Muscle layer of colon (tissue), 2 donors: ENCODE measurements around the gene SMIM30.
"Not testable (repeated sequence)": the region's sequence is repeated elsewhere in the genome, so short reads cannot be mapped to it uniquely, and the experiment has no call there.

Experiments
- H3K27ac ChIP-seq: one replicate; pipeline ENCODE4 v1.7.0; 2013; ENCODE audit warnings: low read depth, mild to moderate bottlenecking, low read length, moderate library complexity
- H3K27me3 ChIP-seq, 2 donors: one replicate each; pipeline ENCODE4 v1.7.0; 2013; ENCODE audit warnings: low read length in 2 of 2, mild to moderate bottlenecking in 2 of 2; ENCODE audit not compliant: insufficient read depth in 2 of 2, control insufficient read depth in 1 of 2
- H3K36me3 ChIP-seq: one replicate; pipeline ENCODE4 v1.7.0; 2013; ENCODE audit warnings: mild to moderate bottlenecking, low read length; ENCODE audit not compliant: insufficient read depth
- H3K4me1 ChIP-seq: one replicate; pipeline ENCODE4 v1.7.0; 2013; ENCODE audit warnings: mild to moderate bottlenecking, low read length; ENCODE audit not compliant: insufficient read depth
- H3K4me3 ChIP-seq, 2 donors: one replicate each; pipeline ENCODE4 v1.7.0; 2013; ENCODE audit warnings: low read length in 2 of 2, low read depth in 1 of 2, mild to moderate bottlenecking in 1 of 2, moderate library complexity in 1 of 2
- H3K9ac ChIP-seq: one replicate; pipeline ENCODE4 v1.7.0; 2013; ENCODE audit warnings: low read length
- H3K9me3 ChIP-seq: one replicate; pipeline ENCODE4 v1.7.0; 2013; ENCODE audit warnings: mild to moderate bottlenecking, low read length
- donor health status: abdominal sarcoma.
- donor health status: Adenocarcinoma of cecum.

Gene SMIM30

DNA sequence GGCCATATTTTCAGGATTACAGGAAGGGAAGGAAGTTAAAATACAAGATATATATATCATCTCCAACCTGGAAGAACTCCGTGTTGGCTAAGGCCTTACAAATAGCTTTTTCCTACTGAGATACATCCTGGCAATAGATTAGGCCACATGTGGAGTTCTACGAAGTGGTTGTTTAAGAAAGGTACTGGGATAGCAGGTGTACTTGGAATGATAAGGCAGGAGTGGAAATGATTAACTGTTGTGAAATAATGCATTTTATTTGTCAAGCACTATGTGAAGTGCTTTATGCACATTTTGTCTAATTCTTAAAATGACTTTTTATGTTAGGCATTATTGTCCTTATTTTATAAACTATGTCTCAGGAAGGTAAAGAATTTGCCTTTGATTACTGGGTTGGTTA lies 18.9 kb upstream of the SMIM30 start:
- Histone ChIP-seq H3K27me3 (no peaks in the 10 kb centered on the region), H3K9ac (no peak overlapping the region), H3K4me1 (no peaks in the 10 kb centered on the region), H3K27ac (no peak overlapping the region), H3K36me3 (no peaks in the 10 kb centered on the region), H3K9me3 (no peaks in the 10 kb centered on the region), H3K4me3 (no peak overlapping the region)

GRCh38 chr7:113134025-113134424 lies 15.7 kb upstream of the SMIM30 start:
- no peaks in the 10 kb centered on the region for H3K27me3 ChIP-seq
- H3K9ac ChIP-seq: no peak overlapping the region
- H3K4me1 ChIP-seq: no peaks in the 10 kb centered on the region
- H3K4me3 ChIP-seq: no peak overlapping the region
- H3K36me3 ChIP-seq: no peaks in the 10 kb centered on the region
- no peak overlapping the region for H3K27ac ChIP-seq
- H3K9me3 ChIP-seq: no peaks in the 10 kb centered on the region

- Histone ChIP-seq H3K9ac (no peak overlapping the region), H3K9me3 (no peaks in the 10 kb centered on the region), H3K27me3 (no peaks in the 10 kb centered on the region), H3K36me3 (no peaks in the 10 kb centered on the region), H3K27ac (no peak overlapping the region), H3K4me3 (no peak overlapping the region), H3K4me1 (no peaks in the 10 kb centered on the region)
Measured at GRCh38 chr7:113131367-113131766, 13.0 kb upstream of the SMIM30 start.

GRCh38 chr7:113128031-113128430 lies 9.7 kb upstream of the SMIM30 start:
- H3K27me3 ChIP-seq: no peaks in the 10 kb centered on the region
- no peak overlapping the region for H3K4me3 ChIP-seq
- no peak overlapping the region for H3K9ac ChIP-seq
- no peak overlapping the region for H3K27ac ChIP-seq
- H3K4me1 ChIP-seq: no peaks in the 10 kb centered on the region
- H3K9me3 ChIP-seq: no peaks in the 10 kb centered on the region
- no peaks in the 10 kb centered on the region for H3K36me3 ChIP-seq

- H3K36me3 ChIP-seq: no peaks in the 10 kb centered on the region
- H3K27me3 ChIP-seq: no peaks in the 10 kb centered on the region
- no peak overlapping the region for H3K4me3 ChIP-seq
- H3K9me3 ChIP-seq: no peaks in the 10 kb centered on the region
- no peak overlapping the region for H3K27ac ChIP-seq
- H3K9ac ChIP-seq: no peak overlapping the region
- H3K4me1 ChIP-seq: no peaks in the 10 kb centered on the region
Measured at GRCh38 chr7:113125728-113126127, 7.4 kb upstream of the SMIM30 start.

DNA sequence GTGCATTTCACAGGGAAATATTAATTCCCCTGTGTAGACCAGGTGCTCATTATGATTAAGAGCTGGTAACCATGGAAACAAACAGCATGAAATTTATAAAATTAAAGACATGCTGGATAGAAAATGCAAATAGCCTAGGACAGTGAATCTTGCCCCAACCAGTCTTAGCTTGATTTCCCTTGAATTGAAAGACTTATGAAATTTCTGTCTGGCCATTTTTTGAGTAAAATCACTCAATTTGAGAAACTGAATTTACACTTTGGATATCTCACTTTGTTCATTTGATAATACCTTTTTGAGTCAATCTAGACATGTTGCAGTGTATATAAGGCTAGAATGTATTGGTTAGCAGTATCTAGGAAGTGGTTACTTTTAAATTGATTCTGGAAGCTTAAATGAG lies 4.4 kb upstream of the SMIM30 start:
- Histone ChIP-seq H3K9me3 (no peaks in the 10 kb centered on the region), H3K27me3 (no peaks in the 10 kb centered on the region), H3K4me1 (no peaks in the 10 kb centered on the region), H3K36me3 (no peaks in the 10 kb centered on the region), H3K27ac (no peak overlapping the region), H3K9ac (no peak overlapping the region), H3K4me3 (no peak overlapping the region)

DNA sequence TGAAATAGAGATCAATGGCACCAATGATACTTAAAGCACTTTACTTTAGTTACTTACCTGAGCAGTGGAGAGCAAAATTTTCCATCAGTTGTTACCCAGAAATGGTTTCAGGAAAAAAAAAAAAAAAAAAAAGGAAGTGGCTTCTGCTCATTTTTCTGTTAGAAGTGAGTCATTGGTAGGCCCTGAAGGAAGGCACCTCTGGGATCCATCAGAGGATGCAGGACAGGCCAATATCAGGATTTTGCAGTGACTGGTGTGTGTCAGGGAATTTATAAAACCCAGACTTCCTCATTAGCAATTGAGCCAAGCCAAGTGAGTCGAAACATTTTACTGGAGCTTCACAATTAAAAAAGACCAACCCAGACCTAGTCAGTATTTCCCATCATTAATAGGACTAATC lies 2.3 kb upstream of the SMIM30 start:
- Histone ChIP-seq H3K27me3 (no peaks in the 10 kb centered on the region), H3K9ac (no peak overlapping the region), H3K4me3 (no peak overlapping the region), H3K36me3 (peaks cover 8% of the 10 kb centered on the region), H3K27ac (no peak overlapping the region), H3K4me1 (no peaks in the 10 kb centered on the region), H3K9me3 (no peaks in the 10 kb centered on the region)

DNA sequence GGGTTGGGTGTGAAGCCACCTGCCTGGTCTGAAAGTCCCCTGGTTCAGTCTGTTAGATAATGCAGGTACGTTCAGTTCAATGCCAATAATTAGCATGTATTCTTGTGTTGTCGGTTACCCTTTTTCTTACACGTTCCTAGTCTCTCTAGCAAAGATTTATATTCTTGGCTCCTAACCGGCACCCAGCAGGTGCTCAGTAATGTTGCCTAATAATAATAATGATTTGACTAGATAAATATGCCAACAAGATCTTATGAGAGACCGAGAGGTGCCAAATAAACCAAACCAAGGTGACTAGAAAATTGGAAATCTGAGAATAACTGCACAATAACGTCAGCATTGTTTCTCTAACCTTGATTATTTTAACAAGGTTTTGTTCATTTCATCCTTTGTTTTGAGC lies 1.1 kb upstream of the SMIM30 start:
- no peaks in the 10 kb centered on the region for H3K9me3 ChIP-seq
- no peaks in the 10 kb centered on the region for H3K4me1 ChIP-seq
- no peak overlapping the region for H3K9ac ChIP-seq
- H3K27me3 ChIP-seq: no peaks in the 10 kb centered on the region
- H3K27ac ChIP-seq: no peak overlapping the region
- H3K36me3 ChIP-seq: peaks cover 9% of the 10 kb centered on the region
- no peak overlapping the region for H3K4me3 ChIP-seq

DNA sequence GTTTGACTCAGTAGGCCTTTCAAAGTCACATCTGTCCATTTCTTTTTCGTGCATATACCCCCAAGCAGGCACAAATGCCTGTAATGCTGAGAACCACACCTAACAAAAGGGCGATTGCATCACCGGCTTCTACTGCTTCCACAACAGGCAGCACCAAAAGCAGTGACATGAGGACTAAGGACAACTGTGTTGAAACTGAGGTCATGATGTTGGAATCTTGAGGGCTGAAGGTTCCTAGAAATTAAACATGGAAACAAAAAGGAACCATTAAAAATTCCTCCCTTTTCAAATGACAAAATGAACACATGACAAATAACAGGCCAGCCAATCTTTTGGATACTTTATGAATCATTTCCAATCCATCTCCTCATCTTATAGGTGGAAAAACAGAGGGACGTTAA lies 980 bp downstream of the SMIM30 start:
- H3K9ac ChIP-seq, H3K4me1 ChIP-seq, H3K27me3 ChIP-seq, H3K9me3 ChIP-seq, H3K27ac ChIP-seq: not testable (repeated sequence)
- Histone ChIP-seq H3K36me3 (peaks cover 15% of the 10 kb centered on the region), H3K4me3 (peak overlapping the region in 1 of 2 donors; percentile 59)

DNA sequence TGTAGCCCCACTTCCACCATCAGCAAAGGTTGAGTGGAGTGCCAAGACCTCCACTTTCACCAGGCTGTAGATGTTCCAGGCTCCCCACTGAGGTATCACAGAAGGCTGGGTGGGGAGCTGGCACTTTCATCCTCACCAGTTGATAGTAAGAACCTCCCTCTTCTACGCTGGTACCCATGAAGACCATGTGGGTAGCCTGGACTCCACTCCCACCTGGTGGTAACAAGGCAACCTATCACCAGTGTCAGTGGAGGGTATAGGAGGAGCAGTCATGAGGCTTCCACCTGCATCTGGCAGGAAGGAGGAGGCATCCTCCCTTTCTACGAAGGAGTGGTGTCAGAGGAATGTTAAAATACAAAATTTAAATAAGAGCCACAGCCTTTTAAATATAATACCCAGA lies 4.4 kb downstream of the SMIM30 start:
- Histone ChIP-seq H3K9me3 (no peaks in the 10 kb centered on the region), H3K4me1 (no peaks in the 10 kb centered on the region), H3K27me3 (no peaks in the 10 kb centered on the region), H3K27ac (no peak overlapping the region), H3K36me3 (peaks cover 15% of the 10 kb centered on the region), H3K4me3 (no peak overlapping the region), H3K9ac (no peak overlapping the region)

DNA sequence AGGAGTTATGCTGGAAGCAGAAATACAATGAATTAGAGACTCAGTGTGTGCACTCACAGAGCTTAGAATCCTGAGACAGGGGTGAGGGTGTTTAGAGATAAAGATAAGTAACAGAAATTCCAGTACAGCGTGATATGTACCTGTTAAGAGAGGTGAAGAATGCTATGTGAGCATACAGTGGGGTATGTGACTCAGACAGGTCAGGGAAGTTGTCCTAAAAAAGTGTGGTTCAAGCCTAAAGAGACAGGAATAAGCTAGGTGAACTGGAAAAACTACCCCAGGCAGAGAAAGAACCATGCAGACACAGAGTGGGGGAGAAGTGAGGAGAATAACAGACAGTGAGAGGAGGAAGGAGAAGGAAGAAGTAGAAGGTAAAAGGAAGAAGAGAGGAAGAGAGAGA lies 8.6 kb downstream of the SMIM30 start:
- no peak overlapping the region for H3K27ac ChIP-seq
- H3K9ac ChIP-seq: no peak overlapping the region
- H3K4me3 ChIP-seq: no peak overlapping the region
- H3K4me1 ChIP-seq: no peaks in the 10 kb centered on the region
- H3K9me3 ChIP-seq: no peaks in the 10 kb centered on the region
- H3K27me3 ChIP-seq: no peaks in the 10 kb centered on the region
- H3K36me3 ChIP-seq: peaks cover 6% of the 10 kb centered on the region

DNA sequence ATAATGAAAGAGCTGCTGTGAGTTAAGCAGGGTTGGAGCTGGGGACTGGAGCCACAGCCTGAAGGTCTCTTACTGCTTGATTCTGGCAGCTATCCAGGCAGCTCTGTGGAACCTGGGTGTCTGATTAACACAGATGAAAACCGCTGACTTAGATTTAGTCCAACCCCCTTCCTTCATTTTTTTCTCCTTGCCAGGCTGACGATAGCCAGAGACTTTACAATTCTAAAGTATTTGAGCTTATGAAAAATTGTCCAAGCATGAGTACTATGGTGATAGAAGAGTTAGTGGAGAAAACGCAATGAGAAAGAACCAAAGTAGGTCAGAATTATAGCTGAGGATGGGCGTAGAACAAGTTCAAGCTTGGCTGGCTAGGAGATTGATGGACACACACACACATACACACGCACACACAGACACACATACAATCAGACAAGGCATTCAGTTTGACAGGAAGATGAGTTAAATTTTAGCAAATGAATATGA lies 18.2 kb downstream of the SMIM30 start:
- peak overlapping the region in 1 of 2 donors; percentile 12 for H3K4me3 ChIP-seq

More for the DNA sequence above, 18.2 kb downstream of the SMIM30 start:
- H3K27me3 ChIP-seq: no peaks in the 10 kb centered on the region
- peaks cover 7% of the 10 kb centered on the region for H3K4me1 ChIP-seq
- no peaks in the 10 kb centered on the region for H3K9me3 ChIP-seq
- H3K36me3 ChIP-seq: no peaks in the 10 kb centered on the region
- H3K27ac ChIP-seq: no peak overlapping the region
- H3K9ac ChIP-seq: no peak overlapping the region
